Posterior cingulate gyrus (tissue), 11 donors: Measurements from ENCODE around the gene AQP12A.

Source experiments
- DNase-seq, 10 donors: peaks; one replicate each; pipeline versions ENCODE4 v3.0.0 to v3.0.0-alpha.2; 2020 to 2021; ENCODE audit warnings: mixed read lengths in 3 of 10
- intact Hi-C: fragments of 100-400 bp; cut with DNase I; formaldehyde crosslinking; loops from one replicate; pipeline ENCODE4 v1.15.1; 2023

Gene AQP12A

GRCh38 chr2:240703417-240704341 is 12.0 kb downstream of the AQP12A start:
- intact Hi-C loops: no loop called here
- DNase-seq: peak in 5 of 10 donors; percentile 1 to 77 (median 62)

DNA sequence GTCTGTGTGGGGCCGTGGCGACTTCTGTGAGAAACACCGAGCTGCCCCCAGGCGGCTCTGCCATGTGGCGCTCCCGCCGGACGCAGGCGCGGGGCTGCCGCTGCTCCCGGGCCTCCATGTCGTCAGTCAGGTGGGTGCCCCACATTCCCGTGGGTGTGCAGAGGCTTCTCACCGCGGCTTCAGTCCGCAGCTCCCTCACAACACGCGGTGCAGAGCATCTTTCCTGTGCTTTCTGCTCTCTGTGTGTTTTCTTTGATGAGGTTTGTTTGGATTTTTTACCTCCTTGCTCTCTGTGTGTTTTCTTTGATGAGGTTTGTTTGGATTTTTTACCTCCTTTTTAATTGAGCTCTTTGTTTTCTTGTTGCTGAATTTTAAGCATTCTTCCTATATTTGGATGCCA is 13.0 kb downstream of the AQP12A start:
- DNase-seq: peak in 6 of 10 donors; percentile 33 to 93 (median 64)
- intact Hi-C loops: no loop called here

DNA sequence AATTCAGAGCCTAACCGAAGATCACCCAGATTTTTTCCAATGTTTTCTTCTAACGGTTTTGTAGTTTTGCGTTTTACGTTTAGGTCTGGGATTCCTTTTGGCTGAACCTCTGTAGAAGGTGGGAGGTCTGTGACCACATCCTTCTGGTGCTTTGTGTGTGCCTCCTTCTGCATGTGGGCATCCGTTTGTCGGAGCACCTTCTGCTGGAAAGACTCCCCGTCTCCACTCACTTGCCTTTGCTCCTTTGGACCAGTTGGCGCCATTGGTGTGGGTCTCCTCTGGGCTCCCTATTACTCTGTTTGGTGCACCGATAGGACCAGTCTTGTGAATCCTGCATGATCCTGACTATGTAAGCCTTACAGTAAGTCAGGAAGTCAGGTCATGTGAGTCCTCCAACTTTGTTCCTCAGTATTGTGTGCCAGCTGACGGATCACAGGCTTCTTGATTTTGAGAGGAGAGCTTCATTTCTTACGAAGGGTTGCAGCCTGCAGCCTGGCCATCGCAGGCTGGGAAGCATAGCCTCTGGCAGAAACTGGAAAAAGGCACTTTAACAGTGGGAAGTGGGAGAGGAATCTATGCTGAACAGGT is 13.6 kb downstream of the AQP12A start:
- DNase-seq: peak in 2 of 10 donors; percentile 19 to 56

GRCh38 chr2:240707043-240707756 is 15.5 kb downstream of the AQP12A start:
- intact Hi-C loops: no loop called here
- peak in 5 of 10 donors; percentile 9 to 83 (median 53) for DNase-seq

More for the DNA sequence above, 13.6 kb downstream of the AQP12A start:
- intact Hi-C loops: no loop called here

GRCh38 chr2:240707821-240708220 is 16.2 kb downstream of the AQP12A start:
- intact Hi-C loops: no loop called here

GRCh38 chr2:240708457-240708856 is 16.8 kb downstream of the AQP12A start:
- no peak for DNase-seq

More at GRCh38 chr2:240707821-240708220, 16.2 kb downstream of the AQP12A start:
- DNase-seq: peak in 2 of 10 donors; percentile 39 to 62

GRCh38 chr2:240711296-240711695 is 19.6 kb downstream of the AQP12A start:
- peak in 5 of 10 donors; percentile 3 to 74 (median 50) for DNase-seq
- intact Hi-C loops: no loop called here

More at GRCh38 chr2:240708457-240708856, 16.8 kb downstream of the AQP12A start:
- intact Hi-C loops: no loop called here

DNA sequence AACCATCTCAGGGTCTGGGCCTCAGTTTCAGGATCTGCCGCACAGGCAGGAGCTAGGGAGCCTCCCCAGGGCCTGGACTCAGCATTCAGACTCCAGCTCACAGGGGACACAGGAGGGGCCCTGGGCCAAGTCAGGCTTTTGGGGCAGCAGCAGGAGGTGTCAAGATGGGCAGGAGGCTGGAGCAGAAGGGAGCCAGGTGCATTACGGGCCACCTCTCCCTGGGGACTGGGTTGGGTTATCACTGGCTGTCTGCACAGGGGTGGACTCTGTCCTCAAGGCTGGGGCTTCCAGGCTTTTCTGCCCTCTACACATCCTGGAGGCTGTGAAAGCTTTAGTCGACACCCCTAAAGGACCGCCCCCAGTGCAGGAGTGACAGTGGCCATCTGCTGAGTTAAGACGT is 20.0 kb downstream of the AQP12A start:
- peak in 2 of 10 donors; percentile 2 to 70 for DNase-seq
- intact Hi-C loops: no loop called here

DNA sequence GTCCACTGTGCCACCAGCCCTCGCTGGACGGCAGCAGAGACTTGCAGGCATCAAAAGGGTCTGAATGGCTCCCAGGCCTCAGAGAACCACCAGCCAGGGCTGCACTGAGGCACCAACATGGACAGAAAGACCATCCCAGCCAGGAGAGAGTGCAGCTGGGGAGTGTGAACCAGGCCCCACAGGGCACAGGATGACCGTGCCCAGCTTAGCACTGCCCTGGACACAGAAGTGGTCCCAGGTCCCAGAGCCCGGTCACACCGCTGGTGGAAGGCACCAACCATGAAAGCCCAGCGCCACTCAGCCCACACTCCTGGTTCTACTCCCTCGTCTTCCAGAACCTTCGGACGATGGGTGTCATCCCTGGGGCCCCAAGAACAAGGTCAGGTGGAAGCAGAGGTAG is 20.5 kb downstream of the AQP12A start:
- intact Hi-C loops: no loop called here
- DNase-seq: peak in 4 of 10 donors; percentile 3 to 78 (median 50)

DNA sequence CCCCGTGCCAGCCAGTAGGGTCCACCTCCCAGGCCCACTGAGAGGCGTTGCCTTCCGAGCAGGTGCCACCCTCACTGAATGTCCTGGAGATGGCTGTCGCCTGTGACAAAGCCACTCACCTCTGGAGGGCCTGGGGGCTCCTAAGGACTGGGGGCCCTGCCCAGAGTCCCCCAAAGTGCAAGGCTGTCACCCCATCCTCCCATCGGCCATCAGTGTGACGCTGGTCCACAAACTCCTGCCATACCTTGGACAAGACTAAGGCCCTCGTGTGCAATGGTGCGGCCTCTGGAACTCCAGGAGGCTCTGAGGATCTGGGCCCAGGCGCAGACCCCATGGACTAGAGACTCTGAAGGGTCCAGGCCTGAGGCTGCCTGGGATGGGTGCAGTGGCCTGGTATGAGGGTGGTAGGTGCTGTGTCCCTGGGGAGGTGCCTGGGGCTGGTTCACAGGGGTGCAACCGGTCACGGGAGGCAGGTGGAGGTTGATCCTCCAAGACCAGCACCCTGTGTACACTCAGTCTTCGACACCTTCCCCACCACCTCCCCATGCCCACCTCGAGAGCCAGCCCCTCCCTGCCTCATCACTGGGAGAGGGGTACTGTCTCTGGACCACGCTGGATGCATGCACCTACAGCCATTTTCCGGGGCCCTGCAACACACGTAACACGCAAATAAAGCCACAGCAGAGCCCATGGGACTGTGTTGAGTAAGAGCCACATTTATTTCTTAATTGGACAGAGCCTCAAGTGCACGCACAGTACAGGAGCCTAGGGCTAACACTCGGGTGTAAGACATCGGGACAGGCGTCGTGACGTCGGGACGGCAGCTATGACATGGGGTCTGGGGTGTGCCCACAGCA is 21.6 kb downstream of the AQP12A start:
- DNase-seq: peak in 5 of 10 donors; percentile 5 to 76 (median 57)
- intact Hi-C loops: no loop called here

- intact Hi-C loops: no loop called here
- peak in 5 of 10 donors; percentile 8 to 86 (median 75) for DNase-seq
These were observed 22.5 kb downstream of the AQP12A start for GRCh38 chr2:240713928-240714746.

- intact Hi-C loops: no loop called here
These were observed 23.4 kb downstream of the AQP12A start for GRCh38 chr2:240714747-240715725.

DNA sequence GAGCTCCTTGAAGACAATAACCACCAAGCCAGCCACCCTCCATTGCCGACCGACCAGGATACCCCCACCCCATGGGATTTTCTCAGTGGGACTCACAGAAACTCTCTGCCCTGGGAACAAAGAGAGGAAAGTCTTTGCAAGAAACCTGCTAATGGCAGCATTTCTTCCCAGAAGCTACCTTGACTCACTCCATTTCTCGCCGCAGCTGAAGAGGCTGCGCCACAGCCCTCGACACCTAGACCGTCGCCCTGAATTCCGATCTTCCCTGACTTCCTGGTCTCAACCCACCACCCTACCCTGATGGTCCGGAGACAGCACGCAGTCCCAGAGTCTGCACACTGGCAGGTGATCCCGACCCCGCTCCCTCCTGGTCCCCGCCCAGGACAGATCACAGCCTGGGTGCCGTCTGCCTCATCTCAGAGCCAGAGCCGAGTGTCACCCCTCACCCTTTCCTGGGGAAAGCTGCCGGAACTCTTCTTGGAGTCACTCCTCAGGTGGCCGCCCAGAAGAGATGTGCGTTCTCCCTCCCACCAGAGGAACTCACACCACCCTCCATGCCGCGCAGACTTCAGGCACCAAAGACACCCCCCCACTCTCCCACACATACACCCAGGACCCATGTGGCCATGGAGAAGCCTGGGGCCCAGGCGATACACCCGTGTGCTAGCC is 24.6 kb downstream of the AQP12A start:
- intact Hi-C loops: no loop called here
- peak in 4 of 10 donors; percentile 5 to 76 (median 46) for DNase-seq

More at GRCh38 chr2:240714747-240715725, 23.4 kb downstream of the AQP12A start:
- peak in 4 of 10 donors; percentile 20 to 86 (median 82) for DNase-seq

- intact Hi-C loops: no loop called here
These were observed 25.5 kb downstream of the AQP12A start for GRCh38 chr2:240717181-240717641.

GRCh38 chr2:240717681-240718581 is 26.3 kb downstream of the AQP12A start:
- peak in 3 of 10 donors; percentile 68 to 80 (median 75) for DNase-seq
- intact Hi-C loops: no loop called here

More at GRCh38 chr2:240717181-240717641, 25.5 kb downstream of the AQP12A start:
- peak in 4 of 10 donors; percentile 4 to 81 (median 70) for DNase-seq
